K562 (cell line): Measurements from ENCODE around the gene MICU1. TPM values are rescaled to one million over a fixed set of nuclear protein-coding genes. Genes with fewer than 3 reads are reported as not detected.

Experiments
- BRF2 ChIP-seq: IDR thresholded peaks from 3 replicates; pipeline ENCODE4 v1.6.1; 2011; ENCODE audit warnings: borderline replicate concordance, mild to moderate bottlenecking; ENCODE audit not compliant: insufficient read length, insufficient read depth
- CUX1 ChIP-seq: fragments of 200-800 bp; sonication (Bioruptor generic); IDR thresholded peaks from 2 replicates; pipeline ENCODE4 v1.6.1; 2016; ENCODE audit warnings: missing genetic modification characterization, missing compliant biosample characterization
- DNMT1 ChIP-seq: fragments of 450-650 bp; IDR thresholded peaks from 2 replicates; pipeline ENCODE4 v1.6.1; 2016; ENCODE audit warnings: antibody characterized with exemption, mild to moderate bottlenecking
- HMG20A ChIP-seq: fragments of 450-650 bp; formaldehyde crosslinking; conservative IDR thresholded peaks from 2 replicates; pipeline ENCODE4 v1.4.0; 2020; ENCODE audit warnings: mild to moderate bottlenecking, mixed read lengths
- MCM7 ChIP-seq, 2 experiments: fragments of 450-650 bp; IDR thresholded peaks; 2 replicates each; pipeline ENCODE4 v1.6.1; 2016 to 2018
- MGA ChIP-seq: fragments of 450-650 bp; IDR thresholded peaks from 2 replicates; pipeline ENCODE4 v1.6.1; 2016; ENCODE audit warnings: mild to moderate bottlenecking, moderate library complexity
- POLR2AphosphoS5 ChIP-seq: IDR thresholded peaks from 2 replicates; pipeline ENCODE4 v1.6.1; 2011; ENCODE audit warnings: mild to moderate bottlenecking, low read depth, low read length, moderate library complexity; ENCODE audit not compliant: control insufficient read depth, insufficient read depth
- SP1 ChIP-seq: sonication (generic); formaldehyde crosslinking; IDR thresholded peaks from 2 replicates; pipeline ENCODE4 v1.8.1; 2022; ENCODE audit warnings: mild to moderate bottlenecking, missing genetic modification reagents
- ZC3H8 ChIP-seq: fragments of 450-650 bp; IDR thresholded peaks from 2 replicates; pipeline ENCODE4 v1.6.1; 2017
- ZNF140 ChIP-seq: fragments of 250-450 bp; sonication (Bioruptor Pico); IDR thresholded peaks from 2 replicates; pipeline ENCODE4 v1.8.0; 2021; ENCODE audit warnings: moderate library complexity, mild to moderate bottlenecking, inconsistent platforms
- polyA plus RNA-seq, 8 experiments: library from polyadenylated mRNA; depleted of rRNA in 4 of 8; stranded (reverse) in 5 of 8; unstranded in 3 of 8; fragments of >200 nt; fragmentation: Nextera tagmentation in 2 of 8; fragmentation: Illumina TruSeq in 1 of 8; extraction: Ambion mirVana in 2 of 8; extraction: Trizol in 1 of 8; gene quantifications; 2 replicates each; pipeline versions ENCODE4 v1.2.1 to v1.2.3, GENCODE V29; 2011 to 2014; ENCODE audit warnings: inconsistent platforms in 1 of 8, missing spikeins in 1 of 8
- total RNA-seq, 7 experiments: library from RNA; depleted of rRNA in 6 of 7; stranded (reverse); fragments of >200 nt in 6 of 7; fragmentation: Illumina TruSeq in 2 of 7; extraction: Trizol in 2 of 7; gene quantifications; 2 replicates each; pipeline versions ENCODE4 v1.2.1 to v1.2.3, GENCODE V29; 2011 to 2021; ENCODE audit warnings: low replicate concordance in 1 of 7

The MICU1 gene
- total and polyA plus RNA-seq, 9 of the 15 experiments (the other 6 are each of a cell fraction or from before 2014, with no cell fraction given), result 29.3 to 76.8 (median 48.4) TPM

GRCh38 chr10:72320676-72321247 lies 305.1 kb downstream of the MICU1 start (continued):
- TF ChIP-seq ZC3H8 (no peak), DNMT1 (no peak), MGA (no peak; the same call in 1 of the 2 replicates), HMG20A (no peak), SP1 (peak; percentile 86), CUX1 (CRISPR knock-in tag) (peak; percentile 91), BRF2 (no peak), POLR2AphosphoS5 (peak; percentile 99), ZNF140 (CRISPR knock-in tag) (no peak), MCM7 (IDR thresholded peaks at IDR 0.05) (no peak)
